ENCODE results near the gene NR5A2.

GRCh38 chr1:200180821-200181220, 153.3 kb downstream of the NR5A2 start:
- no peak for TF ChIP-seq POLR2A (IDR thresholded peaks at IDR 0.05)
- TF ChIP-seq POLR2AphosphoS5 (IDR thresholded peaks at IDR 0.05; ENCODE audit: insufficient read depth in 1 of 2, low read depth in 1 of 2): no peak

Measured in vagina (tissue), 2 donors.